Stimulated activated CD4-positive, alpha-beta T cell treated with anti-CD3 and anti-CD28 coated beads, Interleukin-15, amount 100 ng/mL, for 1 hour (primary cell): ENCODE measurements around the gene B3GNT7.
"Not testable (repeated sequence)": the region's sequence is repeated elsewhere in the genome, so short reads cannot be mapped to it uniquely, and the experiment has no call there.

Experiments used
- DNase-seq, 2 donors: peaks; one replicate each; pipeline ENCODE4 v3.0.0-alpha.2; 2020; ENCODE audit warnings: low read depth in 1 of 2, low spot score in 1 of 2

Gene B3GNT7

DNA sequence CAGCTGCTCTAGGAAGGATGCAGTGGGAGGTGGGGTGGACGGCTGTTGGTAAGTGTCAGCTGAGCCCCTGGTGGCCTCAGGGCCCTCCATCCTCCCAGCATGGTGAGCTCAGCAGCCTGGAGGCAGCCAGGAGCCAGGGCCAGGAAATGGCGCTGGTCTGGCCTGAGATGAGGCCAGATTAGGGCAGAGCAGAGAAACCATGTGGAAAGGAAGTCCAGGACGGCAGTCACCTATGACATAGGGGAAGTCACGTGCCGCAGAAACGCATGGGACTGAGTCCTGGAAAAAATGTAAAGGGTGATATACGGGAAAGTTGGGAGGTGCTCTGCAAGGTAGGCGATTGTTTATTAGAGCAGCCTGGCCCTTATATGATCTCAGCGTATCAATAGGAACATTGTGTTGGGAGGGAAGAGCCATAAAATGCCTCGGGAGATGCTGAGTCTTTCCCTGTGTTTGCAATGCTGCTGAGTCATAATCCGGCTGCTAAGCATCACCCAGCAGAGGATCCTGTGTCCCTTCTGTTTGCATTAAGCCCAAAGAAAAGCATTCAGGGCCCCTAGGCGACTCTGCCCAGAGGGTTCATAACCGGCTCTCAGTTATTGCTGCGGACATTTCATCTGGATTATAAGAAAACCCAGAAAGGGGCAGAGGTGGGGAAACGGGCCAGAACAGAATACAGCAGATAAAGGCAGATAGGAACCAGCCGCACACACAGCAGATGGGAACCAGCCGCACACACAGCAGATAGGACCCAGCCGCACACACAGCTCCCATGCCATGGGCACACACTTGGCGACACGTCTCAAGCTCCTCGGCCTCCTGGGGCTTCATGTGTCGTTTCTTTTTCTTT is 30.3 kb upstream of the B3GNT7 start:
- no peak for DNase-seq

DNA sequence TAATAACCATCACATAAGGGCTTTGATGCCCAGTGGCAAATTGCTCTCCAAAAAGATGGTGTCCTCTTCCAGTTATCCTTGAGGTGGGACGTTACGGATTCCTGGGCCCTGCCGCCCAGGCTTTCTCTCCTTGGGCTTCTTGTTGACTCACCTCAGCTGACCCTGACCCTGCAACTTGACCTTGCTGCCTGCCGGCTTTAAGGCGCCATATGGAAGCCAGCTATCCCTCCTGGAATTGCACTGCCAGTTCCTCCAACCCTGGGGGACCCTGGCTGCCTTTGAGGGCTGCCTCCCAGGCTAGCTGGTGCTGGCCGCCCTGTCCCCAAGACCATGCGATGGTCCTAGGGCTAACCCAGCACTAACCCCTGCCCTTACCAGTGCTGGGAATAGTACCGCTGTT is 28.3 kb upstream of the B3GNT7 start:
- no peak for DNase-seq

- DNase-seq, result no peak
These were observed 25.7 kb upstream of the B3GNT7 start for GRCh38 chr2:231369580-231370428.

DNA sequence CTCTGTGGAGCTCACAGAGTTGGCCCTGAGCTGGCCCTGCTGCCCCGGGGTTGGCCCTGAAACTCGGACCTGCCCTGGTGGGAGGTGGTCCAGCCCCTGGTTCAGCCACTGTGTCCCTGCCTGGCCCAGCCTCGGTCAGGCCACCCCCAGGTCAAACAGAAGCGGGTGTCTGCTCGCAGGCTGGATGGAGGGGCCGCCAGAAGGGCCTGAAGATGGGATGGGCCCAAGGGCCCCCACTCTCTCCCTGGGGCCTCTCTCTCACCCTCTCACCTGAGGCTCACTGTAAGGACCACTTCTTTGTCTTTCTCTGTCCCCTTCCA is 25.1 kb upstream of the B3GNT7 start:
- DNase-seq, result no peak

GRCh38 chr2:231370749-231371429 is 24.6 kb upstream of the B3GNT7 start:
- no peak for DNase-seq

GRCh38 chr2:231371430-231372054 is 24.0 kb upstream of the B3GNT7 start:
- no peak for DNase-seq

- DNase-seq, result no peak
These were observed 23.2 kb upstream of the B3GNT7 start for GRCh38 chr2:231372326-231372725.

GRCh38 chr2:231373184-231373583 is 22.3 kb upstream of the B3GNT7 start:
- no peak for DNase-seq

DNA sequence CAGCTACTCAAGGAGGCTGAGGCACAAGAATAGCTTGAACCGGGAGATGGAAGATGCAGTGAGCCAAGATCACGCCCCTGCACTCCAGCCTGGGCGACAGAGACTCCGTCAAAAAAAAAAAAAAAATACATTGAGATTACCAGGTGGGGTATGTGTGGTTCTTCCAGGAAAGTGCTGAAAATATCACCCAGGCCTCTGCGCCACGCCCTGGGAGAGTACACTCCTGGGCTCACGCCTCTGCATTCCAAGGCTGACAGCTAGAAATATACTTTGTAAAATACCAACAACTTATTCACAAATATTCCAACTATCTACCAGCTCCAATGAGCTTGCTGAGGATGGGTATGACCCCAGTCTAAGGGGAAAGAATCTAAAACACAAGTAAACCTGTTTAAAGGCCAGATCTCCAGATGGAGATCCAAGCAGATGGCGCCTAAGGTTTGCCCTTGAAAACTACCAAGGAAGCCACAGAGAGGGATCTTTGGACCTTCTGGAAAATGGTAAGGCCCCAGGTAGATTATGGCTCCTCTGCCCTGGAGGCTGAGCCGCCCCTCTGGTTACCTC is 21.6 kb upstream of the B3GNT7 start:
- DNase-seq, result no peak

DNA sequence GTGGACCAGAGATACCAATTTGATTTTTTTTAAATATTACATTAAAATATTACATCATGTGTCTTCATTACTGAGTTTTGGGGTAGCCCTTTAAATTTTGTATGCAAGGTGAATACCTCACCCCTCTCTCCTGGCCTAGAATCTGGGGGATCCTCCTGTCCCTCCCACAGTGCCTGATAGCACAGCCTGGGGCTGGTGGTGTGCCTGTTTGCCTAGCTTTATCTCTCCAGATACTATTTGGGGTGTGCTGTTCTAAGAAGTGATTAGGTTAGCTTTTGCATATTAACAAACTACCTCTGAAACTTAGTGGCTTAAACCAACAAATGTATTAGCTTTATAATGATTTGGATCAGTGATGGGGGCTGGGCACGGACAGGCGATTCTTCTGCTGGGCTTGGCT is 20.7 kb upstream of the B3GNT7 start:
- DNase-seq, result no peak

GRCh38 chr2:231375994-231376615 is 19.4 kb upstream of the B3GNT7 start:
- DNase-seq, result not testable (repeated sequence)

- DNase-seq, result no peak
These were observed 18.7 kb upstream of the B3GNT7 start for GRCh38 chr2:231376857-231377256.

- no peak for DNase-seq
These were observed 17.3 kb upstream of the B3GNT7 start for GRCh38 chr2:231378026-231378722.

DNA sequence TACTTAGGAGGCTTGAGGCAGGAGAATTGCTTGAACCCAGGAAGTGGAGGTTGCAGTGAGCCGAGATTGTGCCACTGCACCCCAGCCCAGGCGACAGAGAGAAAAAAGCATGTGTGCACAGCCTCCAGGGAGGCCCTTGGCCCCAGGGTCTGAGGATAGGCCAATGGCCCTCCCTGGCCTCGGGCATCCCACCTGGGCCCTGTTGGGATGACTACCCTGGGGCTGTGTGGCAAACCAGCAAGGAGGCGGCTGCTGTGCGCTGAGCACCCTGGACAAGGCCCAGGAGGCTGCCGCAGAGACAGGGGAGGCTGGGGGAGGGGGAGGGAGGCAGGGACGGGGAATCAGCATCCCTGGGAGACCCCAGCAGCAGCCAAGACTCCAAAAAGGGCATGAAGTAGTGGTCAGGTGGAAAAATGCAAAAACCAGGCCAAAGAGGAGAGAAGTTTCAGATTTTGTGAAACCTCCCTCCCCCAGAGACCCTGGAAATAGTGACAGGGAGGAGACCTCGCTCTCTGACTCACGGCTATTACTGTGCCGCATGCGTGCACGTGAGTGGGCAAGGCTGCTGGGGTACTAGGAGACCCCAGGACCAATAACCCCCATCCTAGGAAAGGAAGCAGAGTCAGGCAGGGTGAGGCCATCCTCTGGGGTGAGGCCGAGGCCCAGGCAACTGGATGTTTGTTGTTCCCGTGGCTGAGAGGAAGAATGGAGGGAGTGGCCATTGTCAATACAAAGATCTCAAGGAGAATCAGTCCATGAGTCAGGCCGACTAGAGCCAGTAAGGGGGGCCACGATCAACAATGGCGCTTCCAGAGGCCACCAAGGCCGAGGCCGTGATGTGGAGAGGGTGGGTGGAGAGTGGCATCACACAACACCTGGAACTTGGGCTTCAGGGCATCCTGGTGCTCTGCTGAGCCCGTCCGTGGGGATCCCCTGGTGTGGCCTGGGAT is 16.0 kb upstream of the B3GNT7 start:
- no peak for DNase-seq

DNA sequence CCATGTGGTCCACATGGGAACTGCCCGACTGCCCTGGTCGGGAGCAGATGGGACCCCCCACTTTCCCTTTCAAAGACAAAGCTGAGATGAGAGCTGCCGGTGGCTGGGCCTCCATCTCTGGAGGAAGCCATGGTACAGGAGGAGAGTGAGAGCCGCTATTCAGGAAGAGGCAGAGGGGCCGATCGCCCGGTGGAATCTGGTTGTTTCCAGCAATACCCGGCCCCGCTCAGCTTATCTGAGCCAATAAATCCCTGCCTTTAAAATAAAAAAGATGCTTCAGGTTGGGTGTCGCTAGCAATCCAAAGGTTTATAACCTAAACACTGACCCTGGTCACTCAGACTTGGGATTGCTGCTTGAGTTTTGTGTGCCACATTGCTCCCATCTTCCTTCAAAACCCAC is 15.2 kb upstream of the B3GNT7 start:
- DNase-seq, result no peak

DNA sequence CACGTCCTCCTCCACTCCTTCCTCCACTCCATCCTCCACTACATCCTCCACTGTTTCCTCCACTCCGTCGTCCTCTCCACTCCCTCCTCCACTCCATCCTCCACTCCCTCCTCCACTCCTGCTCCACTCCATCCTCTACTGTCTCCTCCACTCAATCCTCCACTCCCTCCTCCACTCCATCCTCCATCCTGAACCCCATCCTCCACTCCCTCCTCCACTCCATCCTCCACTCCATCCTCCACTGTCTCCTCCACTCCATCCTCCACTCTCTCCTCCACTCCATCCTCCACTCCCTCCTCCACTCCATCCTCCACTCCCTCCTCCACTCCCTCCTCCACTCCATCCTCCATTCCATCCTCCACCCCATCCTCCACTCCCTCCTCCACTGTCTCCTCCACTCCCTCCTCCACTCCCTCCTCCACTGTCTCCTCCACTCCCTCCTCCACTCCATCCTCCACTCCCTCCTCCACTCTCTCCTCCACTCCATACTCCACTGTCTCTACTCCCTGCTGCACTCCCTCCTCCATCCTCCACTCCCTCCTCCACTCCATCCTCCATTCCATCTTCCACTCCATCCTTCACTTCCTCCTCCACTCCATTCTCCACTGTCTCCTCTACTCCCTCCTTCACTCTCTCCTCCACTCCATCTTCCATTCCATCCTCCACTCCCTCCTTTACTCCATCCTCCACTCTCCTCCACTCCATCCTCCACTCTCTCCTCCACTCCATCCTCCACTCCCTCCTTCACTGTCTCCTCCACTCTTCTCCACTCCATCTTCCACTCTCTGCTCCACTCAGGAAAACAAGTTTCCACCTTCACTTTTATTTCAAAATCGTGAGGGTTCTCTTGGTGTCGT is 14.3 kb upstream of the B3GNT7 start:
- DNase-seq, result no peak

DNA sequence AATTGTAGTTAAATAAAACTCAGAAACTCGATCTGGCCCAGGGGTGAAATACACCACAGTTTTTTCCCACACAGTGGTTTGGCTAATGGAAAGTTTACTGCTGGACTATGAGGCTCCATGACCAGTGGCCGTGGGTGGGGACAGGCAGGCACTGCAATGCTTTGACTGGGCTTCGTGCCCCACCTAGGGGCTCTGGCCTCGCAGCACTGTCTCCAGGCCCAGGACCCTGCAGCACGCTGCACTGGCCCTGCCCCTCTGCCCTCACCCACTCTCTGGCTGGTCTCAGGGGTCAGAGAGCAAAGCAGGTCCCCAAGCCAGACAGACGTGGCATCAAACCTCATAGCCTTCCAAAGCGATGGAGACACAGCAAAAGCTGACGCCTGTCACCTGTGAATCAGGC is 13.4 kb upstream of the B3GNT7 start:
- DNase-seq, result no peak
